Muscle of back (tissue), 11 donors: ENCODE results near the gene PLSCR1. TPM values are rescaled to one million over a fixed set of nuclear protein-coding genes. Genes with fewer than 3 reads are reported as not detected.
"Not testable (repeated sequence)": the region's sequence is repeated elsewhere in the genome, so short reads cannot be mapped to it uniquely, and the experiment has no call there.

ENCODE experiments used
- DNase-seq, 3 donors: peaks; one replicate each; pipeline versions ENCODE4 v3.0.0 to v3.0.0-alpha.2; 2013
- polyA plus RNA-seq, 10 donors: library from polyadenylated mRNA; unstranded; fragments of 120-200 nt; gene quantifications; one replicate each; pipeline ENCODE4 v1.2.1, GENCODE V29; 2013; ENCODE audit not compliant: insufficient read length in 10 of 10

PLSCR1 gene
- polyA plus RNA-seq, 10 donors: 16.2 to 27.6 (median 21.1) TPM

GRCh38 chr3:146517684-146518435 lies 26.5 kb downstream of the PLSCR1 start:
- DNase-seq: no peak

GRCh38 chr3:146513386-146514051 lies 30.9 kb downstream of the PLSCR1 start:
- no peak for DNase-seq

DNA sequence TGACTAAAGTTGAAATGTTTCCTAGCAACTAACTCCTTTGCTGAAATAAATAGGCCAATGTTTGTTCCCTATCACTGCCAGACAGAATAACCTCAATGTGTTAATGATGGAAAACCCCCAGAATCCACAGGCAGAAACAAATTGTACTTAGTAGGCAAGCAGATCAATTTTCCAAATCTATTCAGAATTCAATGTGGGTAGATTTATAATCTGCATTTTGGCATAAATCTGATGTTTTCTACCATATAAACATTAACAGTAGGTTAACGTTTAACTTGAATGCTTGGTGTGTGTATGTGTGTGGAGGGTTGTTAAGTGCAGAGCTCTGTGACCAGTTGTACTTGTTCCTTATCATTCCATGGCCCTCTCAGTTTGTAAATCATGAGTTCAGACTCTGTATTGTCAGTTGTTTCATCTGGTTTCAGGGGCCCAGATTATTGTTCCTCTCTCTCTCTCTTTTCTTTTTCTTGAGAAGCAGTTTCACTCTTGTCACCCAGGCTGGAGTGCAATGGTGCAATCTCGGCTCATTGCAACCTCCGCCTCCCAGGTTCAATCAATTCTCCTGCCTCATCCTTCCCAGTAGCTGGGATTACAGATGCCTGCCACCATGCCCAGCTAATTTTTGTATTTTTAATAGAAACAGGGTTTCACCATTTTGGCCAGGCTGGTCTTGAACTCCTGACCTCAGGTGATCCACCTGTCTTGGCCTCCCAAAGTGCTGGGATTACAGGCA lies 32.8 kb downstream of the PLSCR1 start:
- DNase-seq: no peak

DNA sequence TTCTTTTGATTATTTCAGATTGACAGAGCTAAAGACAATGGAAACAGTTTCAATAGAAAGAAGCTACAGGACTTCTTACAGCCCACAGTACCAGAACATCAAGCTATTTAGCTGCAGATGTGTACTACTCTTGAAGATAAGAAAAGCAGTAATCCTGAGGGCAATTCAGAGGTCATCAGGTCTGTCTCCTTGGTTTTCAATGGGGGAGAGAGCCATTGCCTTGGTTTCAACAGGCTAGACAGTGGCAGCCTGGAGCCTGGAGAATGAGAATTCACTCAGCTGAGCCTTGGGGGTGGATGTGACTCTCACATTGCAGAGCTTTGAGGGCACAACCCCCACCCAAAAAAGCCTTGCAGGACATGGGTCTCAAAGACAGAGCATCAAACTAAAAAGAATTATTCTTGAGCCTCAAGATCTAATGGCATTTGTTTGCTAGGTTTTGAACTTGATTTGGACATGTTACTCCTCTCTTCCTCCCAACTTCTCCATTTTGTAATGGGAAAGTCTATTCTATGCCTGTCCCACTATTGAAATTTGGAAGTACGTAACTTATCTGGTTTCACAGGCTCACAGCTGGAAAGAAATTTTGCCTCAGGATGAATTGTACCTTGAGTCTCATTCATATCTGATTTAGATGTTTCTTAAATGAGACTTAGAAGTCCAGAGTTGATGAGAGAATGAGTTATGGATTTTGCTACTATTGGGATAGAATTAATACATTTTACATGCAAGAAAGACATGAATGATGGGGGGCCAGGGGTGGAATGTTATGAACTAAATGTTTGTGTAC lies 36.9 kb downstream of the PLSCR1 start:
- no peak for DNase-seq

GRCh38 chr3:146505516-146505915 lies 38.9 kb downstream of the PLSCR1 start:
- no peak for DNase-seq

DNA sequence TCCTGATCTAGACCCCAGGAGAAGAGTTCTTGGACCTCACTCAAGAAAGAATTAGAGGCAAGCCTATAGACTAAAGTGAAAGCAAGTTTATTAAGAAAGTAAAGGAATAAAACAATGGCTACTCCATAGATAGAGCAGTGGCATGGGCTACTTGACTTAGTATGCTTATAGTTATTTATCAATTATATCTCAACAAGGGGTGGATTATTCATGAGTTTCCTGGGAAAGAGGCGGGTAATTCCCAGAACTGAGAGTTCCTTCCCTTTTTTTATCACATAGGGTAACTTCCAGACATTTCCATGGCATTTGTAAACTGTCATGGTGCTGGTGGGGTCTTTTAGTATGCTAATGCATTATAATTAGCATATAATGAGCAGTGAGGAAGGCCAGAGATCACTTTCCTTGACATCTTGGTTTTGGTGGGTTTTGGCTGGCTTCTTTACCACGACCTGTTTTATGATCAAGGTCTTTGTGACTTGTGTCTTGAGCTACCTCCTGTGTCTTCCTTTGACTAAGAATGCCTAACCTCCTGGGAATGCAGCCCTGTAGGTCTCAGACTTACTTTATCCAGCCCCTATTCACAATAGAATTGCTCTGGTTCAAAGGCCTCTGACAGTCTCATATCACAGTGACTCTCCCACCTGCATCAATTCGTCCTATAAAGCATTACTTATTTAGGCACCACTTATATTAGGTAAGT lies 39.8 kb downstream of the PLSCR1 start:
- DNase-seq: no peak

GRCh38 chr3:146503461-146504202 lies 40.8 kb downstream of the PLSCR1 start:
- DNase-seq: peak in 1 of 3 donors; percentile 71

- no peak for DNase-seq
These were observed 41.4 kb downstream of the PLSCR1 start for GRCh38 chr3:146502887-146503460.

DNA sequence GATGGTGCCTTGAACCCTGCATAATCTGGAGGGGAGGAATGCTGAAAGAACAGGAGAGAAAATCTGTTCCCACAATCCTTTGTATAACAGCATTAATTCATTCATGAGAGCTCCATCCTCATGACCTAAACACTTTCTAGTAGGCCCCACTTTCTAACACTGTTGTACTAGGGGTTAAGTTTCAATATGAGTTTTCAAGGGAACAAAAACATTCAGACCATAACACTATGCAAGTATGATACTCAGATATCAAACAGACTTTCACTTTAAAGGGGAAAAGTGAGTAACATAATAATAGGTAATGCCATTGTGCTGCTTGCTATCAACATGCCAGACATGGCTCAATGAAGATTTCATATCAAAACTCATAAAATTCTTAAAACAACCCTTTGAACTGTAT lies 42.7 kb downstream of the PLSCR1 start:
- no peak for DNase-seq

GRCh38 chr3:146499701-146500100 lies 44.7 kb downstream of the PLSCR1 start:
- no peak for DNase-seq

- no peak for DNase-seq
These were observed 46.2 kb downstream of the PLSCR1 start for GRCh38 chr3:146498002-146498736.

- DNase-seq: not testable (repeated sequence)
These were observed 47.1 kb downstream of the PLSCR1 start for GRCh38 chr3:146497145-146497843.

- no peak for DNase-seq
These were observed 47.7 kb downstream of the PLSCR1 start for GRCh38 chr3:146496726-146497125.

- DNase-seq: no peak
These were observed 48.2 kb downstream of the PLSCR1 start for GRCh38 chr3:146496251-146496650.

- no peak for DNase-seq
These were observed 50.6 kb downstream of the PLSCR1 start for GRCh38 chr3:146493761-146494160.

DNA sequence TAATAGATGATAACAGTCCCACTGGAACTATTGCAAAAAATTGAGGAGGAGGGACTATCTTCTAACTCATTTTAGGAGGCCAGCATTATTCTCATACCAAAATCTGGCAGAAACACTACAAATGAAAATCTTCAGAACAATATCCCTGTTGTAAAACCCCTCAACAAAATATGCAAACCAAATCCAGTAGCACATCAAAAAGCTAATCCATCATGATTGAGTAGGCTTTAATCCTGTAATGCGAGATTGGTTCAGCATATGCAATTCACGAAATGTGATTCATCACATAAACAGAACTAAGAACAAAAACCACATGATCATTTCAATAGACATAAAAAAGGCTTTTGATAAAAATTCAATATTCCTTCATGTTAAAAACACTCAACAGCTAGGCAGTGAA lies 51.2 kb downstream of the PLSCR1 start:
- DNase-seq: no peak

DNA sequence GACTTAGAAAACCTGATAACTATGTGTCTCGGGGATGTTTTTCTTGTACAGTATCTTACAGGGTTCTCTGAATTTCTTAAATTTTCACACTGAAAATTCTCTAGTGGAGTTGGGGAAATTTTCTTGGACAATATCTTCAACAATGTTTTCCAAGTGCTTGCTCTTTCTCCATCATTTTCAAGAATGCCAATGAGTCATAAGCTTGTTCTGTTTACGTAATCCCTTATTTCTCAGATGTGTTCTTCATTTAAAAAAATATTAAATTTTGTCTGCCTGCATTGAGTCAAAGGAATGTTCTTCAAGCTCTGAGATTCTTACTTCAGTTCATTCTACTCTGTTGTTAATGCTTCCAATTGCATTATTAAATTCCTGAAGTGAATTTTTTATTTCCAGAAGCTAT lies 53.1 kb downstream of the PLSCR1 start:
- no peak for DNase-seq

GRCh38 chr3:146485297-146485696 lies 59.1 kb downstream of the PLSCR1 start:
- no peak for DNase-seq
